Nephron progenitor cell (in vitro differentiated cells): ENCODE measurements around the gene NTM.
"Not testable (repeated sequence)": the region's sequence is repeated elsewhere in the genome, so short reads cannot be mapped to it uniquely, and the experiment has no call there.

Experiments used
- DNase-seq: peaks from one replicate; pipeline ENCODE4 v3.0.0; 2021
- H3K27ac Mint-ChIP-seq: 2 replicates; pipeline ENCODE4 v1.8.0; 2021; ENCODE audit warnings: mild to moderate bottlenecking, moderate library complexity, mixed read lengths
- H3K27me3 Mint-ChIP-seq: 2 replicates; pipeline ENCODE4 v1.8.0; 2021; ENCODE audit warnings: mild to moderate bottlenecking, low read depth, mixed read lengths; ENCODE audit not compliant: poor library complexity
- H3K36me3 Mint-ChIP-seq: 2 replicates; pipeline ENCODE4 v1.8.0; 2021; ENCODE audit warnings: low read depth, mixed read lengths
- H3K4me1 Mint-ChIP-seq: 2 replicates; pipeline ENCODE4 v1.8.0; 2021; ENCODE audit warnings: mixed read lengths
- H3K4me3 Mint-ChIP-seq: 2 replicates; pipeline ENCODE4 v1.8.0; 2021; ENCODE audit warnings: mild to moderate bottlenecking, moderate library complexity, mixed read lengths
- H3K9me3 Mint-ChIP-seq: 2 replicates; pipeline ENCODE4 v1.8.0; 2021; ENCODE audit warnings: mild to moderate bottlenecking, moderate library complexity, mixed read lengths
- CTCF ChIP-seq: fragments of 200-600 bp; sonication (generic); IDR thresholded peaks from 2 replicates; pipeline ENCODE4 v1.5.0; 2021; ENCODE audit warnings: antibody characterized with exemption

The NTM gene

GRCh38 chr11:131910523-131911387 lies 540.3 kb downstream of the NTM start:
- H3K9me3 Mint-ChIP-seq: no peaks in the 10 kb centered on the region

GRCh38 chr11:131911388-131912032 lies 541.1 kb downstream of the NTM start:
- not testable (repeated sequence) for H3K36me3 Mint-ChIP-seq, H3K9me3 Mint-ChIP-seq, H3K27ac Mint-ChIP-seq
- DNase-seq: peak; percentile 62
- peak; percentile 46 for TF ChIP-seq CTCF
- Mint-ChIP-seq H3K4me3 (peak overlapping the region; percentile 88), H3K4me1 (peaks cover 18% of the 10 kb centered on the region), H3K27me3 (peaks cover 88% of the 10 kb centered on the region)

More at GRCh38 chr11:131910523-131911387, 540.3 kb downstream of the NTM start:
- TF ChIP-seq CTCF: no peak
- peak overlapping the region; percentile 88 for H3K4me3 Mint-ChIP-seq
- peaks cover 90% of the 10 kb centered on the region for H3K27me3 Mint-ChIP-seq
- peak; percentile 69 for DNase-seq
- no peaks in the 10 kb centered on the region for H3K36me3 Mint-ChIP-seq
- H3K4me1 Mint-ChIP-seq: peaks cover 18% of the 10 kb centered on the region
- H3K27ac Mint-ChIP-seq: no peak overlapping the region

- Mint-ChIP-seq H3K27ac (no peak overlapping the region), H3K27me3 (peaks cover 85% of the 10 kb centered on the region), H3K9me3 (no peaks in the 10 kb centered on the region), H3K4me3 (peak overlapping the region; percentile 88), H3K4me1 (peaks cover 18% of the 10 kb centered on the region), H3K36me3 (no peaks in the 10 kb centered on the region)
- TF ChIP-seq CTCF: no peak
- DNase-seq: no peak
These were observed 541.7 kb downstream of the NTM start for GRCh38 chr11:131912134-131912533.

- peaks cover 18% of the 10 kb centered on the region for H3K4me1 Mint-ChIP-seq
- no peak for DNase-seq
- H3K27ac Mint-ChIP-seq: no peak overlapping the region
- no peaks in the 10 kb centered on the region for H3K36me3 Mint-ChIP-seq
- no peak overlapping the region for H3K4me3 Mint-ChIP-seq
- no peak for TF ChIP-seq CTCF
- H3K27me3 Mint-ChIP-seq: peaks cover 76% of the 10 kb centered on the region
- no peaks in the 10 kb centered on the region for H3K9me3 Mint-ChIP-seq
These were observed 542.9 kb downstream of the NTM start for GRCh38 chr11:131913267-131913666.

GRCh38 chr11:131914361-131914774 lies 544.0 kb downstream of the NTM start:
- H3K4me3 Mint-ChIP-seq: no peak overlapping the region
- H3K27me3 Mint-ChIP-seq: peaks cover 73% of the 10 kb centered on the region
- TF ChIP-seq CTCF: no peak
- H3K9me3 Mint-ChIP-seq: no peaks in the 10 kb centered on the region
- no peaks in the 10 kb centered on the region for H3K36me3 Mint-ChIP-seq
- no peak for DNase-seq
- H3K4me1 Mint-ChIP-seq: peaks cover 18% of the 10 kb centered on the region
- H3K27ac Mint-ChIP-seq: no peak overlapping the region
